ENCODE data around the gene TNRC6A.

DNA sequence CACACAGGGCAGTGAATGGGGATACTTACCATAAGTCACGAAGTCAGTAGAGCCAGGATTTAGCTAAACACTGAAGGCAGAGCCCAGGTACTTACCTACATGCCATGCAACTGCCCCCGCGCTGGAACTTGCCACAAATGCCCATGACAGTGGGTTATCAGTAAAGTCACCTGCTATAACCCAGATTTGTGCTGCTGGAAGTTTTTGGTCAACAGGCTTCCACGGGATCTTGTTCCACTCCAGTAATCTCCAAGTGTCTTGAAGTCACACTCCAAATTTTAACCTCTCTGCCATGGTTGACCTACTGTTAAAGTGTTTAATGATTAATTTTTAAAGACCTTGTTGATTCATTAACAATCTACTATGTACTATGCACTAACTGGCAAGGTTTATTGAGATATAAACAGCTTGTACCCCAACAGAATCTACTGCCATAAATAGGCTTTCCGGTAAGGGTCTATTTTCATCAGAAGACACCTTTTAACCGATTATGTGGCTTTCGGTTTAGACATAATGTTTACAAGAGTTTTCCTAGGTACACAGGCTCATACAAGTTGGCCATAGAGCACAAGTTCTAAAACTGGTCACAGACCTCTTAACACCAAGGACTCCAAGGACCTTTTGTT lies 110.0 kb downstream of the TNRC6A start:
- TF ChIP-seq CTCF (IDR thresholded peaks at IDR 0.05) (no peak), POLR2A (IDR thresholded peaks at IDR 0.05) (no peak)

Measured in right lobe of liver (tissue), 4 donors.